GM12874 (cell line): ENCODE measurements around the gene STMN1.

Experiments
- CTCF ChIP-seq: IDR thresholded peaks from 2 replicates; pipeline ENCODE4 v1.5.1; 2011; ENCODE audit warnings: low read depth, mild to moderate bottlenecking, control low read depth, low read length, moderate library complexity; ENCODE audit not compliant: insufficient read depth

The STMN1 gene

GRCh38 chr1:25875856-25876692, 30.1 kb downstream of the STMN1 start:
- TF ChIP-seq CTCF: no peak

GRCh38 chr1:25875154-25875855, 30.9 kb downstream of the STMN1 start, which contains the start of gene PAQR7:
TSS of gene PAQR7 (minus strand) at chr1:25875708. CDS start at chr1:25863839, 11,869 bp downstream.
- TF ChIP-seq CTCF: 0 out of 2 replicates have a peak, but pooled peaks have one; percentile 19

- no peak for TF ChIP-seq CTCF
Measured at GRCh38 chr1:25874635-25875153, 31.5 kb downstream of the STMN1 start.

- TF ChIP-seq CTCF: no peak
Measured at GRCh38 chr1:25874209-25874608, 32.0 kb downstream of the STMN1 start.

GRCh38 chr1:25873120-25873519, 33.1 kb downstream of the STMN1 start:
- TF ChIP-seq CTCF: no peak

- no peak for TF ChIP-seq CTCF
Measured at GRCh38 chr1:25872713-25873112, 33.5 kb downstream of the STMN1 start.
